Measurements from ENCODE around the gene OTUD5.
"Not testable (repeated sequence)": the region's sequence is repeated elsewhere in the genome, so short reads cannot be mapped to it uniquely, and the experiment has no call there.

Gene OTUD5

GRCh38 chrX:48883729-48884128, 73.7 kb downstream of the OTUD5 start:
- Histone ChIP-seq H2AFZ (ENCODE audit: low read length, unreplicated experiment) (no peak overlapping the region), H3K36me3 (ENCODE audit: insufficient read depth, low read length) (no peaks in the 10 kb centered on the region), H3K4me1 (ENCODE audit: control insufficient read depth, insufficient read depth, low read length, unreplicated experiment) (no peaks in the 10 kb centered on the region), H3K79me2 (ENCODE audit: control insufficient read depth, insufficient read depth, low read length, unreplicated experiment) (no peaks in the 10 kb centered on the region), H3K27me3 (ENCODE audit: insufficient read depth, low read length) (no peaks in the 10 kb centered on the region), H3K27ac (ENCODE audit: low read depth, low read length) (no peak overlapping the region), H3K4me3 (ENCODE audit: low read depth, low read length) (no peak overlapping the region)

GRCh38 chrX:48876944-48877343, 80.5 kb downstream of the OTUD5 start:
- H3K79me2 ChIP-seq (ENCODE audit: control insufficient read depth, insufficient read depth, low read length, unreplicated experiment); H3K4me1 ChIP-seq (ENCODE audit: control insufficient read depth, insufficient read depth, low read length, unreplicated experiment); H2AFZ ChIP-seq (ENCODE audit: low read length, unreplicated experiment); H3K4me3 ChIP-seq (ENCODE audit: low read depth, low read length); H3K27me3 ChIP-seq (ENCODE audit: insufficient read depth, low read length); H3K27ac ChIP-seq (ENCODE audit: low read depth, low read length); H3K36me3 ChIP-seq (ENCODE audit: insufficient read depth, low read length): not testable (repeated sequence)
